DOHH2 (cell line): ENCODE measurements around the gene GRM4.

Experiments
- H3F3A ChIP-seq: fragments of 200-600 bp; sonication (generic), shearing (Covaris generic); 2 replicates; pipeline ENCODE4 v1.6.0; 2016; ENCODE audit warnings: antibody characterized with exemption, mild to moderate bottlenecking; ENCODE audit not compliant: control insufficient read depth, insufficient read depth
- H3K27ac ChIP-seq: fragments of 200-600 bp; sonication (generic); 2 replicates; pipeline ENCODE4 v1.5.1; 2014; ENCODE audit warnings: low read depth, mild to moderate bottlenecking, low read length, moderate library complexity
- H3K27me3 ChIP-seq: fragments of 200-600 bp; sonication (generic); 2 replicates; pipeline ENCODE4 v1.6.1; 2014; ENCODE audit warnings: mild to moderate bottlenecking, low read length, mixed read lengths; ENCODE audit not compliant: control insufficient read depth
- H3K36me3 ChIP-seq: fragments of 200-600 bp; sonication (generic); 2 replicates; pipeline ENCODE4 v1.6.1; 2014; ENCODE audit warnings: mild to moderate bottlenecking, low read length, moderate library complexity, mixed read lengths; ENCODE audit not compliant: control insufficient read depth
- H3K4me1 ChIP-seq: fragments of 200-600 bp; sonication (generic); 2 replicates; pipeline ENCODE4 v1.6.1; 2014; ENCODE audit warnings: mild to moderate bottlenecking, low read length, mixed read lengths; ENCODE audit not compliant: control insufficient read depth
- H3K4me2 ChIP-seq: fragments of 200-600 bp; sonication (generic); 2 replicates; pipeline ENCODE4 v1.6.0; 2014; ENCODE audit warnings: mild to moderate bottlenecking, low read length, moderate library complexity
- H3K4me3 ChIP-seq: fragments of 200-600 bp; sonication (generic); 2 replicates; pipeline ENCODE4 v1.5.1; 2014; ENCODE audit warnings: mild to moderate bottlenecking, low read length, mixed read lengths
- H3K79me2 ChIP-seq: fragments of 200-600 bp; sonication (generic); 2 replicates; pipeline ENCODE4 v1.6.1; 2014; ENCODE audit warnings: mild to moderate bottlenecking, low read length, mixed read lengths; ENCODE audit not compliant: control insufficient read depth
- H3K9me2 ChIP-seq: fragments of 200-600 bp; sonication (generic); replicated peaks from 2 replicates; pipeline ENCODE4 v1.6.1; 2014; ENCODE audit warnings: mild to moderate bottlenecking, low read length, mixed read lengths; ENCODE audit not compliant: control insufficient read depth
- H3K9me3 ChIP-seq: fragments of 200-600 bp; sonication (generic); 2 replicates; pipeline ENCODE4 v1.6.1; 2014; ENCODE audit warnings: antibody characterized with exemption, low read length, mixed read lengths; ENCODE audit not compliant: control insufficient read depth, insufficient read depth
- H4K20me1 ChIP-seq: fragments of 200-600 bp; sonication (generic); 2 replicates; pipeline ENCODE4 v1.6.0; 2014; ENCODE audit warnings: low read depth, mild to moderate bottlenecking, antibody characterized with exemption, low read length, moderate library complexity; ENCODE audit not compliant: control insufficient read depth, insufficient read depth
- CTCF ChIP-seq: fragments of 200-600 bp; sonication (generic); IDR thresholded peaks from one replicate; pipeline ENCODE4 v1.5.1; 2014; ENCODE audit warnings: antibody characterized with exemption, mild to moderate bottlenecking, low read depth, low read length; ENCODE audit not compliant: poor library complexity, severe bottlenecking
- EZH2phosphoT487 ChIP-seq: fragments of 200-600 bp; sonication (generic); IDR thresholded peaks from 2 replicates; pipeline ENCODE4 v1.6.1; 2017; ENCODE audit warnings: borderline replicate concordance, mild to moderate bottlenecking, antibody characterized with exemption, low read length, moderate library complexity, mixed read lengths

The GRM4 gene

GRCh38 chr6:34176261-34177031 is 30.6 kb upstream of the GRM4 start:
- Histone ChIP-seq H3K27me3 (no peaks in the 10 kb centered on the region), H3K79me2 (no peaks in the 10 kb centered on the region), H3K27ac (no peak overlapping the region), H3K4me1 (peaks cover 6% of the 10 kb centered on the region), H3K9me3 (no peaks in the 10 kb centered on the region), H3K4me3 (no peak overlapping the region), H3K36me3 (no peaks in the 10 kb centered on the region), H3K4me2 (no peak overlapping the region), H4K20me1 (no peaks in the 10 kb centered on the region), H3F3A (no peaks in the 10 kb centered on the region), H3K9me2 (no peaks in the 10 kb centered on the region)
- TF ChIP-seq EZH2phosphoT487 = no peak

- Histone ChIP-seq H3K9me3 (no peaks in the 10 kb centered on the region), H3F3A (no peaks in the 10 kb centered on the region), H3K79me2 (no peaks in the 10 kb centered on the region), H3K27ac (no peak overlapping the region), H4K20me1 (no peaks in the 10 kb centered on the region), H3K27me3 (no peaks in the 10 kb centered on the region), H3K4me1 (peaks cover 5% of the 10 kb centered on the region; the same call in 1 of the 2 replicates), H3K4me3 (no peak overlapping the region), H3K36me3 (no peaks in the 10 kb centered on the region), H3K9me2 (no peaks in the 10 kb centered on the region), H3K4me2 (no peak overlapping the region)
- TF ChIP-seq EZH2phosphoT487 (no peak), CTCF (no peak)
Observed at GRCh38 chr6:34174846-34175399, 29.0 kb upstream of the GRM4 start.

- TF ChIP-seq CTCF (no peak), EZH2phosphoT487 (no peak)
- no peaks in the 10 kb centered on the region for H3K4me1 ChIP-seq
- H3K4me3 ChIP-seq = no peak overlapping the region
Observed at GRCh38 chr6:34172961-34173775, 27.3 kb upstream of the GRM4 start.

GRCh38 chr6:34170346-34170745 is 24.5 kb upstream of the GRM4 start:
- Histone ChIP-seq H3K9me2 (no peaks in the 10 kb centered on the region), H3K4me1 (no peaks in the 10 kb centered on the region), H3K79me2 (no peaks in the 10 kb centered on the region), H4K20me1 (no peaks in the 10 kb centered on the region), H3K27ac (no peak overlapping the region), H3K36me3 (no peaks in the 10 kb centered on the region), H3K4me2 (no peak overlapping the region), H3K27me3 (no peaks in the 10 kb centered on the region), H3K9me3 (no peaks in the 10 kb centered on the region), H3F3A (no peaks in the 10 kb centered on the region), H3K4me3 (no peak overlapping the region)
- TF ChIP-seq CTCF = no peak

More at GRCh38 chr6:34172961-34173775, 27.3 kb upstream of the GRM4 start:
- H3F3A ChIP-seq = no peaks in the 10 kb centered on the region
- H3K36me3 ChIP-seq = no peaks in the 10 kb centered on the region
- no peaks in the 10 kb centered on the region for H3K9me3 ChIP-seq
- H3K27ac ChIP-seq = no peak overlapping the region
- H3K27me3 ChIP-seq = no peaks in the 10 kb centered on the region
- no peaks in the 10 kb centered on the region for H3K9me2 ChIP-seq
- H3K79me2 ChIP-seq = no peaks in the 10 kb centered on the region
- no peak overlapping the region for H3K4me2 ChIP-seq
- H4K20me1 ChIP-seq = no peaks in the 10 kb centered on the region
